WTC11 (cell line): Measurements from ENCODE around the gene PTPRO. TPM values are rescaled to one million over a fixed set of nuclear protein-coding genes. Genes with fewer than 3 reads are reported as not detected.

Experiments used
- ATAC-seq: fragments of 200-7000 bp; cut with Tn5 transposase; 2 replicates; pipeline ENCODE4 v1.10.0; 2021; ENCODE audit warnings: mild to moderate bottlenecking, moderate library complexity
- CTCF ChIA-PET: fragments of 300-600 bp; sonication (Branson Sonifier 250); formaldehyde crosslinking; loops from one replicate; lab custom pipeline; 2021; ENCODE audit warnings: antibody characterized with exemption; lab: Charles Lee
- POLR2A ChIA-PET: fragments of 350-600 bp; sonication (Branson Sonifier 250); formaldehyde crosslinking; loops from one replicate; lab custom pipeline; 2021; ENCODE audit warnings: antibody characterized with exemption; lab: Charles Lee
- DNase-seq: peaks from one replicate; pipeline ENCODE4 v3.0.0; 2021; ENCODE audit warnings: low spot score
- H3K27ac Mint-ChIP-seq: 2 replicates; pipeline ENCODE4 v1.8.0; 2021; ENCODE audit warnings: mixed read lengths
- H3K27me3 Mint-ChIP-seq: 2 replicates; pipeline ENCODE4 v1.8.0; 2021; ENCODE audit warnings: low read depth, mild to moderate bottlenecking, moderate library complexity, mixed read lengths
- H3K36me3 Mint-ChIP-seq: 2 replicates; pipeline ENCODE4 v1.8.0; 2021; ENCODE audit warnings: mixed read lengths
- H3K4me1 Mint-ChIP-seq: 2 replicates; pipeline ENCODE4 v1.8.0; 2022; ENCODE audit warnings: mixed read lengths
- H3K4me3 Mint-ChIP-seq: 2 replicates; pipeline ENCODE4 v1.8.0; 2021; ENCODE audit warnings: mild to moderate bottlenecking, moderate library complexity, mixed read lengths
- H3K9me3 Mint-ChIP-seq: 2 replicates; pipeline ENCODE4 v1.8.0; 2021; ENCODE audit warnings: mixed read lengths
- CBFB ChIP-seq: sonication (generic); formaldehyde crosslinking; IDR thresholded peaks from 2 replicates; pipeline ENCODE4 v1.8.1; 2022; ENCODE audit warnings: mild to moderate bottlenecking, low read depth, missing genetic modification reagents
- ELF4 ChIP-seq: sonication (generic); formaldehyde crosslinking; IDR thresholded peaks from 2 replicates; pipeline ENCODE4 v1.8.1; 2022; ENCODE audit warnings: low read depth, mild to moderate bottlenecking, moderate library complexity, missing genetic modification reagents
- GRHL2 ChIP-seq: fragments of 250-450 bp; sonication (Bioruptor Pico); IDR thresholded peaks from 2 replicates; pipeline ENCODE4 v1.8.0; 2022; ENCODE audit warnings: mild to moderate bottlenecking, moderate library complexity; ENCODE audit not compliant: insufficient replicate concordance, severe bottlenecking
- GTF2I ChIP-seq: fragments of 250-450 bp; sonication (Bioruptor Pico); conservative IDR thresholded peaks from 2 replicates; pipeline ENCODE4 v1.4.0; 2021; ENCODE audit warnings: mild to moderate bottlenecking
- IRF2 ChIP-seq: sonication (generic); formaldehyde crosslinking; IDR thresholded peaks from 2 replicates; pipeline ENCODE4 v1.8.0; 2022; ENCODE audit warnings: low read depth, missing genetic modification reagents, borderline replicate concordance
- JUN ChIP-seq: sonication (generic); formaldehyde crosslinking; IDR thresholded peaks from 2 replicates; pipeline ENCODE4 v1.8.0; 2023; ENCODE audit warnings: mild to moderate bottlenecking, missing genetic modification reagents
- MYBL2 ChIP-seq: sonication (generic); formaldehyde crosslinking; IDR thresholded peaks from 2 replicates; pipeline ENCODE4 v1.8.1; 2023; ENCODE audit warnings: mild to moderate bottlenecking, moderate library complexity, missing genetic modification reagents
- NFYB ChIP-seq: sonication (generic); formaldehyde crosslinking; conservative IDR thresholded peaks from 2 replicates; pipeline ENCODE4 v1.8.0; 2022; ENCODE audit warnings: low read depth, missing genetic modification reagents
- SMAD4 ChIP-seq: sonication (generic); formaldehyde crosslinking; IDR thresholded peaks from 2 replicates; pipeline ENCODE4 v1.8.0; 2022; ENCODE audit warnings: mild to moderate bottlenecking, missing genetic modification reagents
- TCF7 ChIP-seq: sonication (generic); formaldehyde crosslinking; IDR thresholded peaks from 2 replicates; pipeline ENCODE4 v1.8.0; 2022; ENCODE audit warnings: mild to moderate bottlenecking, low read depth, missing genetic modification reagents, moderate library complexity
- ZNF263 ChIP-seq: sonication (generic); formaldehyde crosslinking; IDR thresholded peaks from 2 replicates; pipeline ENCODE4 v1.8.1; 2022; ENCODE audit warnings: low read depth, mild to moderate bottlenecking, moderate library complexity, missing genetic modification reagents
- ZNF317 ChIP-seq: sonication (generic); formaldehyde crosslinking; IDR thresholded peaks from 2 replicates; pipeline ENCODE4 v1.8.1; 2023; ENCODE audit warnings: low read depth, mild to moderate bottlenecking, moderate library complexity, missing genetic modification reagents, borderline replicate concordance
- total RNA-seq: library from RNA; stranded (reverse); gene quantifications from 3 replicates; pipeline ENCODE4 v1.2.3, GENCODE V29; 2021
- TF ChIP-seq, protein P1 (sequence below): fragments of 250-450 bp; sonication (Bioruptor Pico); IDR thresholded peaks from 2 replicates; pipeline ENCODE4 v1.9.0; 2021; ENCODE audit warnings: mild to moderate bottlenecking, borderline replicate concordance
- TF ChIP-seq, protein P2 (sequence below): sonication (generic); formaldehyde crosslinking; IDR thresholded peaks from 2 replicates; pipeline ENCODE4 v1.8.1; 2022; ENCODE audit warnings: mild to moderate bottlenecking, missing genetic modification reagents, moderate library complexity, borderline replicate concordance
- TF ChIP-seq, protein P3 (sequence below): sonication (generic); formaldehyde crosslinking; IDR thresholded peaks from 2 replicates; pipeline ENCODE4 v1.8.1; 2023; ENCODE audit warnings: mild to moderate bottlenecking, moderate library complexity, missing genetic modification reagents
- TF ChIP-seq, protein P4 (sequence below): sonication (generic); formaldehyde crosslinking; IDR thresholded peaks from 2 replicates; pipeline ENCODE4 v1.8.0; 2023; ENCODE audit warnings: missing genetic modification reagents, mild to moderate bottlenecking, borderline replicate concordance
- TF ChIP-seq, protein P5 (sequence below): fragments of 250-450 bp; sonication (Bioruptor Pico); IDR thresholded peaks from 2 replicates; pipeline ENCODE4 v1.8.0; 2021; ENCODE audit warnings: mild to moderate bottlenecking
- TF ChIP-seq, protein P6 (sequence below): sonication (generic); formaldehyde crosslinking; IDR thresholded peaks from 2 replicates; pipeline ENCODE4 v1.8.0; 2023; ENCODE audit warnings: mild to moderate bottlenecking, missing genetic modification reagents
- TF ChIP-seq, protein P7 (sequence below): fragments of 250-450 bp; sonication (Bioruptor Pico); IDR thresholded peaks from 2 replicates; pipeline ENCODE4 v2.1.2; 2022; ENCODE audit warnings: mild to moderate bottlenecking, moderate library complexity

Gene PTPRO
- total RNA-seq, 1 experiment from 2014 or later, result 1.1 TPM

DNA sequence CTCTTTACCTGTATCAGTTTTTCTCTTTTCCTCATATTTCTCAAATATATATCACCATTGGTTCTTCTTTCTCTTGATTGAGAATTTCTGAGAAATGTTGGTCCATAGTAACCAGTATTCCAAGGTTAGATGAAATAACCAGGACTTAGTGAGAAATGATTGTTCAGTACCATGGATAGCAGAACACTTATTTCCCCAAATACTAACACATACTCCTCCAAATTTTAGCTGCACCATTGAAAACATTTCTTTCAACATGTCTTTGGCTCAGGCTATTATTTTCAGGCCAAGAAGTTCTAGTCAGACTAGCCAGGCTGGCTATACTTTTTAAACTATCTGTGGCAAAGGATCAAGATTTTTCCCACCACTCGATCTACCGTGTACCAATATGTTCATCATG is 113.3 kb downstream of the PTPRO start (continued):
- no peak for TF ChIP-seq ZNF317 (CRISPR knock-in tag)
- TF ChIP-seq, protein P1, sequence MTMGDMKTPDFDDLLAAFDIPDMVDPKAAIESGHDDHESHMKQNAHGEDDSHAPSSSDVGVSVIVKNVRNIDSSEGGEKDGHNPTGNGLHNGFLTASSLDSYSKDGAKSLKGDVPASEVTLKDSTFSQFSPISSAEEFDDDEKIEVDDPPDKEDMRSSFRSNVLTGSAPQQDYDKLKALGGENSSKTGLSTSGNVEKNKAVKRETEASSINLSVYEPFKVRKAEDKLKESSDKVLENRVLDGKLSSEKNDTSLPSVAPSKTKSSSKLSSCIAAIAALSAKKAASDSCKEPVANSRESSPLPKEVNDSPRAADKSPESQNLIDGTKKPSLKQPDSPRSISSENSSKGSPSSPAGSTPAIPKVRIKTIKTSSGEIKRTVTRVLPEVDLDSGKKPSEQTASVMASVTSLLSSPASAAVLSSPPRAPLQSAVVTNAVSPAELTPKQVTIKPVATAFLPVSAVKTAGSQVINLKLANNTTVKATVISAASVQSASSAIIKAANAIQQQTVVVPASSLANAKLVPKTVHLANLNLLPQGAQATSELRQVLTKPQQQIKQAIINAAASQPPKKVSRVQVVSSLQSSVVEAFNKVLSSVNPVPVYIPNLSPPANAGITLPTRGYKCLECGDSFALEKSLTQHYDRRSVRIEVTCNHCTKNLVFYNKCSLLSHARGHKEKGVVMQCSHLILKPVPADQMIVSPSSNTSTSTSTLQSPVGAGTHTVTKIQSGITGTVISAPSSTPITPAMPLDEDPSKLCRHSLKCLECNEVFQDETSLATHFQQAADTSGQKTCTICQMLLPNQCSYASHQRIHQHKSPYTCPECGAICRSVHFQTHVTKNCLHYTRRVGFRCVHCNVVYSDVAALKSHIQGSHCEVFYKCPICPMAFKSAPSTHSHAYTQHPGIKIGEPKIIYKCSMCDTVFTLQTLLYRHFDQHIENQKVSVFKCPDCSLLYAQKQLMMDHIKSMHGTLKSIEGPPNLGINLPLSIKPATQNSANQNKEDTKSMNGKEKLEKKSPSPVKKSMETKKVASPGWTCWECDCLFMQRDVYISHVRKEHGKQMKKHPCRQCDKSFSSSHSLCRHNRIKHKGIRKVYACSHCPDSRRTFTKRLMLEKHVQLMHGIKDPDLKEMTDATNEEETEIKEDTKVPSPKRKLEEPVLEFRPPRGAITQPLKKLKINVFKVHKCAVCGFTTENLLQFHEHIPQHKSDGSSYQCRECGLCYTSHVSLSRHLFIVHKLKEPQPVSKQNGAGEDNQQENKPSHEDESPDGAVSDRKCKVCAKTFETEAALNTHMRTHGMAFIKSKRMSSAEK (CRISPR knock-in tag), result no peak
- no peak for TF ChIP-seq CBFB (CRISPR knock-in tag)
- no peak for TF ChIP-seq SMAD4 (CRISPR knock-in tag)
- no peak for TF ChIP-seq JUN (CRISPR knock-in tag)
- TF ChIP-seq, protein P2, sequence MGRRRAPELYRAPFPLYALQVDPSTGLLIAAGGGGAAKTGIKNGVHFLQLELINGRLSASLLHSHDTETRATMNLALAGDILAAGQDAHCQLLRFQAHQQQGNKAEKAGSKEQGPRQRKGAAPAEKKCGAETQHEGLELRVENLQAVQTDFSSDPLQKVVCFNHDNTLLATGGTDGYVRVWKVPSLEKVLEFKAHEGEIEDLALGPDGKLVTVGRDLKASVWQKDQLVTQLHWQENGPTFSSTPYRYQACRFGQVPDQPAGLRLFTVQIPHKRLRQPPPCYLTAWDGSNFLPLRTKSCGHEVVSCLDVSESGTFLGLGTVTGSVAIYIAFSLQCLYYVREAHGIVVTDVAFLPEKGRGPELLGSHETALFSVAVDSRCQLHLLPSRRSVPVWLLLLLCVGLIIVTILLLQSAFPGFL (CRISPR knock-in tag), result no peak
- TF ChIP-seq ZNF263 (CRISPR knock-in tag), result no peak
- no peak for TF ChIP-seq TCF7
- TF ChIP-seq, protein P3, sequence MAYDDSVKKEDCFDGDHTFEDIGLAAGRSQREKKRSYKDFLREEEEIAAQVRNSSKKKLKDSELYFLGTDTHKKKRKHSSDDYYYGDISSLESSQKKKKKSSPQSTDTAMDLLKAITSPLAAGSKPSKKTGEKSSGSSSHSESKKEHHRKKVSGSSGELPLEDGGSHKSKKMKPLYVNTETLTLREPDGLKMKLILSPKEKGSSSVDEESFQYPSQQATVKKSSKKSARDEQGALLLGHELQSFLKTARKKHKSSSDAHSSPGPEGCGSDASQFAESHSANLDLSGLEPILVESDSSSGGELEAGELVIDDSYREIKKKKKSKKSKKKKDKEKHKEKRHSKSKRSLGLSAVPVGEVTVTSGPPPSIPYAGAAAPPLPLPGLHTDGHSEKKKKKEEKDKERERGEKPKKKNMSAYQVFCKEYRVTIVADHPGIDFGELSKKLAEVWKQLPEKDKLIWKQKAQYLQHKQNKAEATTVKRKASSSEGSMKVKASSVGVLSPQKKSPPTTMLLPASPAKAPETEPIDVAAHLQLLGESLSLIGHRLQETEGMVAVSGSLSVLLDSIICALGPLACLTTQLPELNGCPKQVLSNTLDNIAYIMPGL (CRISPR knock-in tag), result no peak
- TF ChIP-seq GTF2I (CRISPR knock-in tag), result no peak
- TF ChIP-seq, protein P4, sequence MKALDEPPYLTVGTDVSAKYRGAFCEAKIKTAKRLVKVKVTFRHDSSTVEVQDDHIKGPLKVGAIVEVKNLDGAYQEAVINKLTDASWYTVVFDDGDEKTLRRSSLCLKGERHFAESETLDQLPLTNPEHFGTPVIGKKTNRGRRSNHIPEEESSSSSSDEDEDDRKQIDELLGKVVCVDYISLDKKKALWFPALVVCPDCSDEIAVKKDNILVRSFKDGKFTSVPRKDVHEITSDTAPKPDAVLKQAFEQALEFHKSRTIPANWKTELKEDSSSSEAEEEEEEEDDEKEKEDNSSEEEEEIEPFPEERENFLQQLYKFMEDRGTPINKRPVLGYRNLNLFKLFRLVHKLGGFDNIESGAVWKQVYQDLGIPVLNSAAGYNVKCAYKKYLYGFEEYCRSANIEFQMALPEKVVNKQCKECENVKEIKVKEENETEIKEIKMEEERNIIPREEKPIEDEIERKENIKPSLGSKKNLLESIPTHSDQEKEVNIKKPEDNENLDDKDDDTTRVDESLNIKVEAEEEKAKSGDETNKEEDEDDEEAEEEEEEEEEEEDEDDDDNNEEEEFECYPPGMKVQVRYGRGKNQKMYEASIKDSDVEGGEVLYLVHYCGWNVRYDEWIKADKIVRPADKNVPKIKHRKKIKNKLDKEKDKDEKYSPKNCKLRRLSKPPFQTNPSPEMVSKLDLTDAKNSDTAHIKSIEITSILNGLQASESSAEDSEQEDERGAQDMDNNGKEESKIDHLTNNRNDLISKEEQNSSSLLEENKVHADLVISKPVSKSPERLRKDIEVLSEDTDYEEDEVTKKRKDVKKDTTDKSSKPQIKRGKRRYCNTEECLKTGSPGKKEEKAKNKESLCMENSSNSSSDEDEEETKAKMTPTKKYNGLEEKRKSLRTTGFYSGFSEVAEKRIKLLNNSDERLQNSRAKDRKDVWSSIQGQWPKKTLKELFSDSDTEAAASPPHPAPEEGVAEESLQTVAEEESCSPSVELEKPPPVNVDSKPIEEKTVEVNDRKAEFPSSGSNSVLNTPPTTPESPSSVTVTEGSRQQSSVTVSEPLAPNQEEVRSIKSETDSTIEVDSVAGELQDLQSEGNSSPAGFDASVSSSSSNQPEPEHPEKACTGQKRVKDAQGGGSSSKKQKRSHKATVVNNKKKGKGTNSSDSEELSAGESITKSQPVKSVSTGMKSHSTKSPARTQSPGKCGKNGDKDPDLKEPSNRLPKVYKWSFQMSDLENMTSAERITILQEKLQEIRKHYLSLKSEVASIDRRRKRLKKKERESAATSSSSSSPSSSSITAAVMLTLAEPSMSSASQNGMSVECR (CRISPR knock-in tag), result no peak
- TF ChIP-seq GRHL2 (CRISPR knock-in tag), result no peak
- TF ChIP-seq, all 79 proteins: peak for 0

DNA sequence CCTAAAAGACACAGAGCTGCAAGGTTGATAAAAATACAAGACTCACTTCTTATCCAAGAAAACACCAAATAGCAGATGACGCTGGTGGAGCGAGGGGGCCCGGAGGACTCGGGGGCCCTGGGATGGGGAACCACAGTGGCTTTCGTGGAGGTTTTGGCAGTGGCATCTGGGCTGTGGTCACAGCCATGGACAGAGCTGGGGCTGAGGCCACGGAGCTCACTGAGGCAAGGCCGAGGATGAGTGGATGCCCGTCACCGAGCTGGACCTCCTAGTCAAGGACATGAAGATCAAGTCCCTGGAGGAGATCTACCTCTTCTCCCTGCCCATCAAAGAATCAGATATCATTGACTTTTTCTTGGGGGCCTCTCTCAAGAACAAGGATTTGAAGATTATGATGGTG is 117.2 kb downstream of the PTPRO start:
- H3K9me3 Mint-ChIP-seq, result peaks cover 34% of the 10 kb centered on the region
- H3K4me3 Mint-ChIP-seq, result no peak overlapping the region
- H3K27ac Mint-ChIP-seq, result no peak overlapping the region
- CTCF ChIA-PET, result interaction anchor here (0.6 kb wide), 1 partner anchor 64 kb away, joined by 3 read pairs; no protein-coding TSS in a partner anchor
- no peaks in the 10 kb centered on the region for H3K27me3 Mint-ChIP-seq
- H3K4me1 Mint-ChIP-seq, result no peaks in the 10 kb centered on the region
- POLR2A ChIA-PET, result no interaction called here
- 0 out of 2 replicates have a peak, but pooled peaks cover 2% of the 10 kb centered on the region for H3K36me3 Mint-ChIP-seq
- ATAC-seq (no peak), DNase-seq (no peak)
- no peak for TF ChIP-seq NFYB (CRISPR knock-in tag)
- TF ChIP-seq, protein P5, sequence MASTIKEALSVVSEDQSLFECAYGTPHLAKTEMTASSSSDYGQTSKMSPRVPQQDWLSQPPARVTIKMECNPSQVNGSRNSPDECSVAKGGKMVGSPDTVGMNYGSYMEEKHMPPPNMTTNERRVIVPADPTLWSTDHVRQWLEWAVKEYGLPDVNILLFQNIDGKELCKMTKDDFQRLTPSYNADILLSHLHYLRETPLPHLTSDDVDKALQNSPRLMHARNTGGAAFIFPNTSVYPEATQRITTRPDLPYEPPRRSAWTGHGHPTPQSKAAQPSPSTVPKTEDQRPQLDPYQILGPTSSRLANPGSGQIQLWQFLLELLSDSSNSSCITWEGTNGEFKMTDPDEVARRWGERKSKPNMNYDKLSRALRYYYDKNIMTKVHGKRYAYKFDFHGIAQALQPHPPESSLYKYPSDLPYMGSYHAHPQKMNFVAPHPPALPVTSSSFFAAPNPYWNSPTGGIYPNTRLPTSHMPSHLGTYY (CRISPR knock-in tag), result no peak
- TF ChIP-seq IRF2 (CRISPR knock-in tag), result no peak
- TF ChIP-seq, protein P6, sequence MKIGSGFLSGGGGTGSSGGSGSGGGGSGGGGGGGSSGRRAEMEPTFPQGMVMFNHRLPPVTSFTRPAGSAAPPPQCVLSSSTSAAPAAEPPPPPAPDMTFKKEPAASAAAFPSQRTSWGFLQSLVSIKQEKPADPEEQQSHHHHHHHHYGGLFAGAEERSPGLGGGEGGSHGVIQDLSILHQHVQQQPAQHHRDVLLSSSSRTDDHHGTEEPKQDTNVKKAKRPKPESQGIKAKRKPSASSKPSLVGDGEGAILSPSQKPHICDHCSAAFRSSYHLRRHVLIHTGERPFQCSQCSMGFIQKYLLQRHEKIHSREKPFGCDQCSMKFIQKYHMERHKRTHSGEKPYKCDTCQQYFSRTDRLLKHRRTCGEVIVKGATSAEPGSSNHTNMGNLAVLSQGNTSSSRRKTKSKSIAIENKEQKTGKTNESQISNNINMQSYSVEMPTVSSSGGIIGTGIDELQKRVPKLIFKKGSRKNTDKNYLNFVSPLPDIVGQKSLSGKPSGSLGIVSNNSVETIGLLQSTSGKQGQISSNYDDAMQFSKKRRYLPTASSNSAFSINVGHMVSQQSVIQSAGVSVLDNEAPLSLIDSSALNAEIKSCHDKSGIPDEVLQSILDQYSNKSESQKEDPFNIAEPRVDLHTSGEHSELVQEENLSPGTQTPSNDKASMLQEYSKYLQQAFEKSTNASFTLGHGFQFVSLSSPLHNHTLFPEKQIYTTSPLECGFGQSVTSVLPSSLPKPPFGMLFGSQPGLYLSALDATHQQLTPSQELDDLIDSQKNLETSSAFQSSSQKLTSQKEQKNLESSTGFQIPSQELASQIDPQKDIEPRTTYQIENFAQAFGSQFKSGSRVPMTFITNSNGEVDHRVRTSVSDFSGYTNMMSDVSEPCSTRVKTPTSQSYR (CRISPR knock-in tag), result no peak
- no peak for TF ChIP-seq ZNF317 (CRISPR knock-in tag)
- no peak for TF ChIP-seq MYBL2 (CRISPR knock-in tag)
- TF ChIP-seq, protein P7, sequence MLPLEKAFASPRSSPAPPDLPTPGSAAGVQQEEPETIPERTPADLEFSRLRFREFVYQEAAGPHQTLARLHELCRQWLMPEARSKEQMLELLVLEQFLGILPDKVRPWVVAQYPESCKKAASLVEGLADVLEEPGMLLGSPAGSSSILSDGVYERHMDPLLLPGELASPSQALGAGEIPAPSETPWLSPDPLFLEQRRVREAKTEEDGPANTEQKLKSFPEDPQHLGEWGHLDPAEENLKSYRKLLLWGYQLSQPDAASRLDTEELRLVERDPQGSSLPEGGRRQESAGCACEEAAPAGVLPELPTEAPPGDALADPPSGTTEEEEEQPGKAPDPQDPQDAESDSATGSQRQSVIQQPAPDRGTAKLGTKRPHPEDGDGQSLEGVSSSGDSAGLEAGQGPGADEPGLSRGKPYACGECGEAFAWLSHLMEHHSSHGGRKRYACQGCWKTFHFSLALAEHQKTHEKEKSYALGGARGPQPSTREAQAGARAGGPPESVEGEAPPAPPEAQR (CRISPR knock-in tag), result no peak
- TF ChIP-seq ELF4 (CRISPR knock-in tag), result no peak
